Astrocyte of the spinal cord (primary cell): Measurements from ENCODE around the gene TSPAN32.

Experiments
- DNase-seq: peaks from one replicate; pipeline ENCODE4 v3.0.0; 2011; ENCODE audit warnings: low read depth, low spot score
- H3K4me3 ChIP-seq: 2 replicates; pipeline ENCODE4 v1.5.1; 2011; ENCODE audit warnings: low read depth, mild to moderate bottlenecking, low read length, moderate library complexity
- in situ Hi-C: cut with HindIII; loops from 2 replicates; pipeline ENCODE4 v1.10.0; 2017; ENCODE audit warnings: low sequenced_read_pairs
- TF ChIP-seq, protein P1 (sequence below): IDR thresholded peaks from 2 replicates; pipeline ENCODE4 v1.5.1; 2012; ENCODE audit warnings: low read depth, mild to moderate bottlenecking, low read length, inconsistent platforms

TSPAN32 gene

GRCh38 chr11:2305788-2306451 is 4.1 kb downstream of the TSPAN32 start:
- in situ Hi-C loops = no loop called here
- no peak overlapping the region for H3K4me3 ChIP-seq
- DNase-seq = peak; percentile 63
- TF ChIP-seq, protein P1, sequence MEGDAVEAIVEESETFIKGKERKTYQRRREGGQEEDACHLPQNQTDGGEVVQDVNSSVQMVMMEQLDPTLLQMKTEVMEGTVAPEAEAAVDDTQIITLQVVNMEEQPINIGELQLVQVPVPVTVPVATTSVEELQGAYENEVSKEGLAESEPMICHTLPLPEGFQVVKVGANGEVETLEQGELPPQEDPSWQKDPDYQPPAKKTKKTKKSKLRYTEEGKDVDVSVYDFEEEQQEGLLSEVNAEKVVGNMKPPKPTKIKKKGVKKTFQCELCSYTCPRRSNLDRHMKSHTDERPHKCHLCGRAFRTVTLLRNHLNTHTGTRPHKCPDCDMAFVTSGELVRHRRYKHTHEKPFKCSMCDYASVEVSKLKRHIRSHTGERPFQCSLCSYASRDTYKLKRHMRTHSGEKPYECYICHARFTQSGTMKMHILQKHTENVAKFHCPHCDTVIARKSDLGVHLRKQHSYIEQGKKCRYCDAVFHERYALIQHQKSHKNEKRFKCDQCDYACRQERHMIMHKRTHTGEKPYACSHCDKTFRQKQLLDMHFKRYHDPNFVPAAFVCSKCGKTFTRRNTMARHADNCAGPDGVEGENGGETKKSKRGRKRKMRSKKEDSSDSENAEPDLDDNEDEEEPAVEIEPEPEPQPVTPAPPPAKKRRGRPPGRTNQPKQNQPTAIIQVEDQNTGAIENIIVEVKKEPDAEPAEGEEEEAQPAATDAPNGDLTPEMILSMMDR = no peak

GRCh38 chr11:2306452-2306823 is 4.6 kb downstream of the TSPAN32 start:
- in situ Hi-C loops = no loop called here
- no peak overlapping the region for H3K4me3 ChIP-seq
- DNase-seq = peak; percentile 79
- TF ChIP-seq, protein P1 = no peak

DNA sequence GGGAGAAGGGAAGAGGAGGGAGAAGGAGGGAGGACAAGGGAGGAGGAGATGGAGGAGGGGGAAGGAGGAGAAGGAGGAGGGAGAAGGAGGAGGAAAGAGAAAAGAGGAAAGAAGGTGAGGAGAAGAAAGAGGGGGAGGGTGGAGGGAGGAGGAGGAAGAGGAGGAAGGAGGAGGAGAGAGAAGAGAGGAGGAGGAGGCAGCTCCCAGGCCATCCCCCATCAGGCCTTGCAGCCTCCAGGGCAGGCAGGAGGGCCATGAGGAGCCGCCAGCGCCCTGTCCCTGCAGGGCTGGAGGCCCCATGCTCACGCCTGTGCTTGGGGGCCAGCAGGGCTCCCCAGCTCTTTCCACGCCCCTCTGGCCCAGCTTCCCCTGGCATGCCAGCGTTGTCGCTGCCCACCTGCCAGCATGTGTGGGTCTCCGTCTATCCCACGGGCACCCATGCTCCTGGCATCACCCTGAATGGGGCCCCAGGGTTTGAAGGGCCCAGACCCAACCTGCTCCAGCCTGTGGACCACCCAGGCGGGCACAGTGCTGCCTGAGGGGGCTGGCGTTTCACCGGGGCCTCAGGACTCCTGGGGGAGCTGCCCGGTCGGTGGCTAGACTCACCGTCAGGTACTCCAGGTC is 5.2 kb downstream of the TSPAN32 start:
- DNase-seq = peak; percentile 28
- in situ Hi-C loops = no loop called here
- TF ChIP-seq, protein P1 = no peak

GRCh38 chr11:2307501-2308331 is 5.9 kb downstream of the TSPAN32 start:
- TF ChIP-seq, protein P1 = no peak
- H3K4me3 ChIP-seq = no peak overlapping the region
- in situ Hi-C loops = no loop called here
- no peak for DNase-seq

More for the DNA sequence above, 5.2 kb downstream of the TSPAN32 start:
- H3K4me3 ChIP-seq = no peak overlapping the region

GRCh38 chr11:2308713-2309112 is 6.9 kb downstream of the TSPAN32 start:
- TF ChIP-seq, protein P1 = no peak
- DNase-seq = no peak
- in situ Hi-C loops = no loop called here
- H3K4me3 ChIP-seq = no peak overlapping the region

GRCh38 chr11:2309251-2310072 is 7.6 kb downstream of the TSPAN32 start:
- in situ Hi-C loops = no loop called here
- H3K4me3 ChIP-seq = no peak overlapping the region
- no peak for DNase-seq
- TF ChIP-seq, protein P1 = no peak
